Activated CD4-positive, CD25-positive, alpha-beta regulatory T cell treated with anti-CD3 and anti-CD28 coated beads, Interleukin-2, amount 50 U/mL, for 24 hours (primary cell): Measurements from ENCODE around the gene HSPD1.
"Not testable (repeated sequence)": the region's sequence is repeated elsewhere in the genome, so short reads cannot be mapped to it uniquely, and the experiment has no call there.

Source experiments
- ATAC-seq, 2 donors: fragments of 150-1000 bp; cut with Tn5 transposase; one replicate each; pipeline ENCODE4 v1.10.0; 2021; ENCODE audit warnings: mild to moderate bottlenecking in 1 of 2, moderate library complexity in 1 of 2

HSPD1 gene

DNA sequence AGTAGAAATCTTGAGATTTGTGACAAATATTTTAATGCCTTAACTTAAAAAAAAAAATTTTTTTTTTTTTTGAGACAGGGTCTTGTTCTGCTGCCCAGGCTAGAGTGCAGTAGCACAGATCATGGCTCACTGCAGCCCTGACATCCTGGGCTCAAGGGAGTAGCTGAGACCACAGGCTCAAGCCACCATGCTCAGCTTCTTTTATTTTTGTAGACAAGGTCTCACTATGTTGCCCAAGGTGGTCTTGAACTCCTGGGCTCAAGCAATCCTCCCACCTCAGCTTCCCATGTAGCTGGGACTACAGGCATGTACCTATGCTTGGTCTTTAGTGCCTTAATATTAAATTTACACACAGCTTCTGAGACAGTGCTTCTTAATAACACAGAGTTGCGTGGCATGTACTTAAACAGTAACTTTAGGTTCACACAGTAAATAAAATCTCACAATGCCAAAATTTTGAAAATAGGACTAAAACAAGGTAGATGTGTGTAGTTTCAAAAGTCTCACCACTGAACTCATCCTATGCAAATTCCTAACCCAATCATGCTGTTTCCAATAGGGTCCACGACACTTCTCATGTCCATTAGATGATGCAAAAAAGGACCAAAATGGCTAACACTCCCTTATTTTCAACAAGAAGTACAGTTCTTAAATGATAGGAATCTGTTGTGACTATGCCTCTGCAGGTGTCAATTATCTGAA, 4.1 kb downstream of the HSPD1 start:
- no peak for ATAC-seq

DNA sequence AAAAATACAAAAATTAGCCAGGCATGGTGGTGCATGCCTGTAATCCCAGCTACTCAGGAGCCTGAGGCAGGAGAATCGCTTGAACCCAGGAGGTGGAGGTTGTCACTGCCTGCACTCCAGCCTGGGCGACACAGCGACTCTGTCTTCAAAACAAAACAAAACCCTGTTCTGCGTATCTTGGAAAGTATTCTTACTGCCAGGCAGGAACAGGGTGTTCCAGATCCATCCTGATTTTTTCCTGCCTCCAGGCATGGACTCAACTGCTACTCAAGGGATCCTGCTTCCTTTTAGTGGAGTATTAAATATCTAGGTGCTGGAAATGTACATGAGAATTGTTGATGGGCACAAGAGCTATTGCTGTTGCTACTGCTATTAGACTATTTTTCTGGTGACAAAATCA, 12.3 kb downstream of the HSPD1 start:
- ATAC-seq: no peak

DNA sequence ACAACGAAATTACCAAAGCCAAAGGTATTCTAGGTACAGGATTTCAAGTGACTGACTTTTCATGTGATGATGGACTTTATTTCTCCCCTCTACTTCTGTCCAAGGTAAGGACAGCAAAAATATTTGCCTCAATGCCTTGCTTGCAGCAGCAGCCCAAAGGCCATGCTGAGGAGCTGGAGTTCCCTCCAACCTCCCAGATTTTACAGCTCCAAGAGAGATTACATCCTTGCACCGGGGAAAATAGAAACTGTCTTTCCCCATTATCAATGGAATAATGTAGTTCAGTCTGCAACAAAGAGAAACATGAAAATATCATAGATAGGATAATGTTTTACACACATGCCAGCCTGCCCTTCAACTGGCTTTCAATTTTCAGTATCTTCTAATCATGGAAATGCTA, 13.5 kb downstream of the HSPD1 start:
- ATAC-seq: no peak

DNA sequence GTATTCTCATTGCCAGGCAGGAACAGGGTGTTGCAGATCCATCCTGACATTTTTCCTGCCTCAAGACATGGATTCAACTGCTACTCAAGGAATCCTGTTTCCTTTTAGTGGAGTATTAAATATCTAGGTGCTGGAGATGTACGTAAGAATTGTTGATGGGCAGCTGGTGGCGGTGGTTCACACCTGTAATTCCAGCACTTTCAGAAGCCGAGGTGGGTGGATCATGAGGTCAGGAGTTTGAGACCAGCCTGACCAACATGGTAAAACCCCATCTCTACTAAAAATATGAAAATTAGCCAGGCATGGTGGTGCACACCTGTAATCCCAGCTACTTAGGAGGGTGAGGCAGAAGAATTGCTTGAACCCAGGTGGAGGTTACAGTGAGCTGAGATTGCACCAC, 15.4 kb downstream of the HSPD1 start:
- ATAC-seq: not testable (repeated sequence)

DNA sequence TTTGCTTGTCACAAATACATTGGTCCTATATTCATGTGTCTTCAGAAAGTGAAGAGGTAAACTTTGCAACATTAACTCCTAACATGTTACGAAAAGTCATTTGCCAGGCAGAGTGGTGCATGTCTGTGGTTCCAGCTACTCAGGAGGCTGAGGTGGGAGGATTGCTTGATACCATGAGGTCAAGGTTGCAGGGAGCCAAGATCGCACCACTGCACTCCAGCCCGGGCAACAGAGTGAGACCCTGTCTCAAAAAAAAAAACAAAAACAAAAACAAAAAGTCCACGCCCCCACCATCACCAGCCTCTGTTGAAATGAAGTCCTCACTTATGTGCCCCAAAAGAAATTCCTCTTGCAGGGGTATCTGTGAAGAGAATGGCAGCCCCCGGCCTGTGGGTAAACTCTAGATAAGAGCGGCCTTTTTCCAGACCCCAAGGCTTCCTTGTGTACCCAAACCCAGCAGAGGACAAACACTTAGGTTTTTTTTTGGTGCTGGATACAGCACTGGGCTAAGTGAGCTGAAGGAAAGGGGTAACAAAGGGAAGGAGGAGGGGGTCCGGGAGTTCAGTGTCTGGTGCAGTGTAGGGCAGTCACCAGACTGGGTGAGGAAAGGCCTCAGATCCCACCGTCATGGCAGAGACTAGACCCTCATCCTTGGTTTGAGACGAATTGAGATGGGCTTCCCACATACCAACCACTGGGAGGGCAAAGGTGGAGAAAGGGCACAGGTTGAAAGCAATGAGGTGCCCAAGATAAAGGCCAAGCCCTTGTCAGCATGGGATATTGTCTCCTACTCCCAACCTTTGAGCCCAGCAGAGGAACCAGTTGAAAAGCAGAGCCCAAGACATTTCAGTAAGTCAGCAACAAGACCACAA, 19.2 kb downstream of the HSPD1 start:
- no peak for ATAC-seq

DNA sequence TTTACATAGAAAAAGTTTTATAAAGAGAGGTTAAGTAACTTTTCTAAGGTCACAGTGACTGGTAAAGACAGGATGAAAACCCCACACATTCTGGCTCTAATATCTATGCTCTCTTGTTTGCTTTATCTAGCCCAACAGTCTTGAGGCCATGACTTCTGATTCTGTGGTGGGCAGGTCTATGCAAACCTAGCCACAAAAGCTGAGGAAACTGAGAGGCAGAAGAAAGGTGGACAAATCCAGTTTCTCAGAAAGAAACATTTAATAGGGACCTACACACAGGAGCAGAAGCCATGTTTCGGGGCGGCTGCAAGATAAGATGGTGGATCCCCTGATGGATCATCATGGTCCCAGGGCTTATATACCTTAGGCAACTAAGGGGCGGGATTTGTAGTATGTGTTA, 21.8 kb downstream of the HSPD1 start:
- ATAC-seq: no peak

DNA sequence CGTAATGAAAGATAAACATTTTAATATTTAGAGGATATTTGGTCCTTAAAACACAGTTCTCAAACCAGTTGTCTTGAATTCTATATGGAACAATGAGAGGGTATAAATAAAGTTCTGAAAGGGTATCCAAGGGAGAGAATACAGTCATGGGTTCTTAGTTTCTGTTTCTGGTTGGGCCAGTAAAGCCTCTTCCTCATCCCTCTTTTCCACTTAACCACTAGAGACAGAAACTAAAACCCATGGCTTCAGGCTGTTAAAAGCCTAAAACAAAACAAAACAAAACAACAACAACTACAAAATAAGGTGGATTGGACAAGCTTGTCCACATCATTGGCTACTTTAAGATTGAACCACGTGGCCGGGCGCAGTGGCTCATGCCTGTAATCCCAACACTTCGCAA, 27.5 kb downstream of the HSPD1 start:
- no peak for ATAC-seq

DNA sequence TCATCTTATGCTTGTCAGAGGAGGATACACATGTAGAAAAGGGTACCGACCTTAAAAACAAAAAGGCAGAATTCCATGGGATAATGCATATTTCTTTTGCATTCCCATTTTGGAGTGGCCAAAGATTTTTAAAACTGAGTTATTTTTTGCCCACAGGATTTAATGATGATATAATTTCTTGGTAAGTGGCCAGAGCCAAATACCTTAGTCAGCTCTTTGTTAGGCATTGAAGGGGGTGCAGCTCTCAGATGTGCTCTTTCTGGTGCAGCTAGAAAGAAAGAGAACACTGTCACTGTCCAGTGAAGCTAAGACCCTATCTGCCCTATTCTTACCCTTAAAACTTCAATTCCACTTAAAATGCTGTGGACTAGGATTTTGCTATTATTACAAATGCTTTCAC, 35.5 kb downstream of the HSPD1 start:
- no peak for ATAC-seq

DNA sequence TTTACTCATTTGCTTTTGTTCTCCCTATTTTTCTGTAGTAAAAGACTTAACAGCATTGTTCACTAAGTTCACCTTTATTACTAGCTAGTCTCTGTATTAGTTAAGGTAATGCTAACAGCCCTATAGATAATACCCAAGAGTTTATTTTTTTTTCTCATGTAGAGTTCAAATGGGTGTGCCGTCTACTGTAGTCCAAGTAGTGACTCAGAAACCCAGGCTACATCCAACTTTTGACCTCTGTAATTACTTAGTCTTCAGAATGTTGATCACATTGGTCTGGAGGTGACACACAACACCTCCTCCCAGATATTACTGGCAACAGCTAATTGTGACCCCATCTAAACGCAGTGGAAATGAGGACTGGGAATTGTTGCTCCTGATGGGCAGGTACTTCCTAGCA, 38.6 kb downstream of the HSPD1 start:
- no peak for ATAC-seq

DNA sequence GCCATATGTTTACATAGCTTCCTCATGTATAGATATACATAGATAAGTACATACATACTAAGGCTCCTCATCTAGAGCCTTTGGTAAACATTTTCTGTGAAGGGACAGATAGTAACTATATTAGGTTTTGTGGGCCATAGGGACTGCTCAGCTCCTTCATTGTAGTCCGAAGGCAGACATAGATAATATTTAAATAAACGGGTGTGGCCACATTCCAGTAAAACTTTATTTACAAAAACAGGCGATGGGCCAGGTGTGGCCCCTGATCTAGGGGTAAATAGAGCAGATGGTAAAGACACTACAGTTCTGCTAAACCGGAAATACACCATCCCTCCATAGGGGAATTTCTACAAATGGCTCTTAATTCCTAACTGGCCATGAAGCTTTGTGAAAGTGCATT, 39.0 kb downstream of the HSPD1 start:
- ATAC-seq: no peak

DNA sequence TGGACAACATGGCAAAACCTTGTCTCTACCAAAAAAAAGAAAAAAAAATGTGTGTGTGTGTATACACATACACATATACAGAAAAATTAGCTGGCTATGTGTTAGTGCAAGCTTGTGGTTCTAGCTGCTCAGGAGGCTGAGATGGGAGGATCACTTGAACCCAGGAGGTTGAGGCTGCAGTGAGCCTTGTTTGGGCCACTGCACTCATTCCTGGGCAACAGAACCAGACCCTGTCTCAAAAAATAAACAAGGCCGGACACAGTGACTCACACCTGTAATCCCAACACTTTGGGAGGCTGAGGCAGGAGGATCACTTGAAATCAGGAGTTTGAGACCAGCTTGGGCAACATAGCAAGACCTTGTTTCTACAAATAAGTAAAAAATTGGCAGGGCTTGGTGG, 44.2 kb downstream of the HSPD1 start:
- ATAC-seq: no peak

DNA sequence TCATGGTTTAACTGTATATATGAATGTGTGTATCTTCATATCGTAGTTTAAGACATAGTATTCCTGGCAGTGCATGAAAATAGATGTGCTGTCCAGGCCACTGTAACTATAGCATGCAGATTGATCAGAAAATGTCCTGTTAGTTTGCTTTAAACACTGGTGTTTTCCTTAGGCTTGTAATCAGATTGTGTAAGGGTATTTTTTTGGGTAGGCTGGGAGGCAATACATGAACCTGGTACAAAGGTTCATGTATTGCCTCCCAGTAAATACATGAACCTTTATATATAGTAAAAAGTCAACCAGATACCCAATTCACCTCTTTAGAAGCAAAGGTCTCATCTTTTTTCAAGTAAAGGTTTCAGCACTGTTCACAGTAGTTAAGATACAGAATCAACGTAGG, 44.7 kb downstream of the HSPD1 start:
- ATAC-seq: no peak

DNA sequence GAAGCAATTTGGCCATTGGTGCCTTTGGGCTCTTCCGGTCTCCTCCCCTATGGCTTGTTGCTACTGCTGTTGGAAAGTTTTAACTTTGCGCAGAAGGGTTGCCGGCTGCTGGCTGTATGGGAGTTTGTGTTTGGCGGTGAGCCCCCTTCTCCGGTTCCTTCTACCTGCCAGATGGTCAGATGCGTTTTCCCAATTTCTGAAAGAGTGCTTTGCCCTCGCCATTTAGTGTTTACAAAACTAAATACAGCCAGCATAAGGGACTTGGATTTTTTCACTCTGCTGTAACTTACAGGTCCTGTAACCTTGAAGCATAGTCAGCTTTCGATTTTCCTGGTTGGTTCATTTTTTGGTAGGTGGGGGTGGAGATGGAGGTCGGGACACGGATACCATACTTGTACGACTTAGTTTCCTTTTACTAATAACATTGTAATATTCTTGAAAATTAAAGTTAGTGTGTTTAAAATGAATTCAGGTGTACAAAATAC, 45.7 kb downstream of the HSPD1 start:
- ATAC-seq: no peak

DNA sequence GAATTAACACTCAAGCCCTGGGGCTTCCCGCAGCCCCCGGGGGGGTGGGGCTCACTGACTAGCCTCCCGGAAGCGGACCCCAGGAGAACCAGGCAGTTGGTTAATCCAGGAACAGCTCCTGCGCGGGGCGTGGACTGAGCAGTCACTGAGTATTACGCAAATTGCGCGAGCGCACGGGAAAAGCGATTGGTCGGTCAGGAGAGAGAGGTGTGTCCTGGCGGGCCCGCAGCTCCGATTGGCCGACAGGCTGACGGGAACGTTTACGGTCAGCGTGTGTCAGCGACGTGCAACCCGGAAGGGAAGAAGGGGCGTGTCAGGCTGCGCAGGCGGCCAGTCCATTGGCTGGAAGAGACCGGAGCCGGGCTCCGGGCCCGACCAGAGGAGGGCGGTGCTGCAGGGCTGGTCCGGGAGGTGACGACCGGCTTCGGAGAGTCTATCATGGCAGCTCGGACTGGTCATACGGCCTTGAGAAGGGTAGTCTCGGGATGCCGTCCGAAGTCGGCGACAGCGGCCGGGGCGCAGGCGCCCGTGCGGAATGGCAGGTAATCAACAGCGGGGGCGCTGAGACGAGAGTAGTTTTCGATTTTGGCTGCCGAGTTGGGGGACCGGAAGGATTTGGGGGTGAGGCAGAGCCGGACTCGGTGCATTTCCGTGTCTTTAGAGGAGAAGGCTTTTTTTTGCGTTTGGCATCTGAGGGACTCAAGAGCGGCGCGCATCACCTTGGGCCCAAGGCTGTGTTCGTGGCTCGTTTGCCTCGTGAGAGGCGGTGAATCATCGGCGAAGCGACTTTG, 46.3 kb downstream of the HSPD1 start, which contains the start of gene COQ10B:
Gene COQ10B (plus strand): TSS at position 430 of the 791 bp plus-strand sequence. CDS start 9 bp downstream, at position 439.
- peak; percentile 92 for ATAC-seq

DNA sequence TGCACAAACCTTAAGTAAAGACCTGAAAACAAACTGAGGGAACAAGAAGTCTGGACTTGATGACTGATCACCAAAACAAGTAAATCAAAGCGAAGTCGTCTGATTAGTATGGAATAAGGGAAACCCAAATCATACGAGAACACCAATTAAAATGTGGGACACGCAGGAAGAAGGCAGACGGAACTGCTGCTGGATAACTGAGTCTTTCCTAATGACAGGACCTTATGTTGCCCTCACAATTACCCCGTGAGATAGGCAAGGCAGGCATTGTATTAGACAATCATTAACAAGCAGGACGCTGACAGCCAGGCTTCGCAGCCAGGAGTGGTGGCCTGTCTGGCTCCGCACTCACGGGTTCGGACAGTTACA, 46.9 kb downstream of the HSPD1 start:
- ATAC-seq: no peak

DNA sequence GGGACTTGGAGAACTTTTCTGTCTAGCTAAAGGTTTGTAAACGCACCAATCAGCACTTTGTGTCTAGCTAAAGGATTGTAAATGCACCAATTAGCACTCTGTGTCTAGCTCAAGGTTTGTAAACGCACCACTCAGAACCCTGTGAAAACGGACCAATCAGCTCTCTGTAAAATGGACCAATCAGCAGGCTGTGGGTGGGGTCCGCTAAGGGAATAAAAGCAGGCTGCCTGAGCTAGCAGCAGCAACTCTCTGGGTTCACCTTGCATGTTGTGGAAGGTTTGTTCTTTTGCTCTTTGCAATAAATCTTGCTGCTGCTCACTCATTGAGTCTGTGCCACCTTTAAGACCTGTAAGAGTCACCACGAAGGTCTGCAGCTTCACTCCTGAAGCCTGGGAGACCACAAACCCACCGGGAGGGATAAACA, 48.7 kb downstream of the HSPD1 start:
- not testable (repeated sequence) for ATAC-seq

DNA sequence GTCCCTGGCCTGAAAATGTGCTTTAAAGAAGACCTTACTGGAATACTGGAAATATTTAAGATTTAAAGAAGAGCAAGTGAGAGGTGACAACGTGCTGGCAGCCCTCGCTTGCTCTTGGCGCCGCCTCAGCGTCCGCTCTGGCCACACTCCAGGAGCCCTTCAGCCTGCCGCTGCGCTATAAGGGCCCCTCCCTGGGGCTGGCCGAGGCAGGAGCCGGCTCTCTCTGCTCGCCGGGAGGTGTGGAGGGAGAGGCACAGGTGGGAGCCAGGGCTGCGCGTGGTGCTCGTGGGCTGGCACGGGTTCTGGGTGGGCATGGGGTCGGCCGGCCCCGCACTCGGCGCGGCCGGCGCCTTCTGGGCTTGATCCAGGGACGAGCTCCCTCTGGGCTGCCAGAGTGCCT, 49.2 kb downstream of the HSPD1 start:
- no peak for ATAC-seq

DNA sequence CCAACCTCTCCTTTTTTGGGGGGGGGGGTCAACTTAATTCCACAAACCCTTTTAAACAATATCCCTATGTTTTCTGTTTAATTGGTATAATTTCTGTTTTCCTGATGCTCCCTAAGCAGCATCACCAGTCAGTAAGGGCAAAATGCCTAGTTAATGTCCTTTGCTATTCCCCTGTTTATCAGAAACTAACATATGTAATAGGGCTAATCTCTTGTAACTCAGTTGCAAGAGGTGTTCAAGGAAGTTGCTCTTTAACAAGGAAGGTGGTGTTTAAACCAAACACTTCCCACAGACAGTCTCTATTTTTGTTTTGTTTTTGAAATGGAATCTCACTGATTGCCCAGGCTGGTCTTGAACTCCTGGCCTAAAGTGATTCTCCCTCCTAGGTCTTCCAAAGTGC, 52.8 kb downstream of the HSPD1 start:
- no peak for ATAC-seq

DNA sequence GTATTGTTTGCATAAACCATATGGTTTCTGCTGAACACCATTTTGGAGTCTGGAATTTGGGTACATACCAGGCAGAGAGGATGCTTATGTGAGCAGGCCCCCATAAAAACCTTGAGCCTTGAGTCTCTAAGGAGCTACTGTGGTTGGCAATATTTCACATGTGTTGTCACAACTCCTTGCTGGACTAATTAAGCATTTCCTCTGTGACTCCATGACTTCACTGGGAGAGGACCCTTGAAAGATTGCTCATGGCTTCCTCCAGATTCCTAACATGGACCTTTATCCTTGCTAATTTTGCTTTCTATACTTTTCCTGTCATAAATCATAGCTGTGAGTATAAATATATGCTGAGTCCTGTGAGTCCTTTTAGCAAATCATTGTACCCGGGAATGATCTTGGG, 53.9 kb downstream of the HSPD1 start:
- no peak for ATAC-seq

DNA sequence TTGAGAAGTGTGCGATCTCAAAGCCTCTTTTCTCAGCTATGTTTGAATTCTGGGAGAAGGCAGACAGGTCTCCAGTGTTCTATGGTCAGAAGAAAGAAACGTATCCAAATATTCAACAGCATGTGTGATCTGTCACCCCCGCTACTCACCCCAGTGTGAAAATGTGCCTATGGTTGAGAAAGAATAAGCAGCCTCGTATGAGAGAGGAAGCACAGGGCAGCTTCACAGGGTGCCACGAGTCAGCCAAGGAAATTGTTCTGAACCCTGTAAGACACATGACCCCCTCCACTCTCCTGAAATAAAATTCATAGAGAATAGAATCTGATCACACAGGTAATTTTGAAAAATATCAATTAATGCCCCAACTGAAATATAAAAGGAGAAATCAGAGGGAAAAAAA, 56.8 kb downstream of the HSPD1 start:
- no peak for ATAC-seq

DNA sequence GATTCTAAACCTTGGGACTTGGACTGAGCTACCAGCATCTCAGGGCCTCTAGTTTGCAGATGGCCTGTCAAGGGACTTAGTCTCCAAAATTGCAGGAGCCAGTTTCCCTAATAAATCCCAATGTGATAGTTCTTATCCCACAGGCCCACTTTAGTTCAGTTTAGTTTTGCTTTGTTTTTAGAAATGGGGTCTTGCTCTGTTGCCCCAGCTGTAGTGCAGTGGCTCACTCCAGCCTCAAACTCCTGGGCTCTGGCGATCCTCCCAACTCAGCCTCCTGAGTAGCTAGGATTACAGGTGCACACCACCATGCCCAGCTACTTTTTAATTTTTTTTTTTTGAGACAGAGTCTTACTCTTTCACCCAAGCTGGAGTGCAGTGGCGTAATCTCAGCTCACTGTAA, 62.3 kb downstream of the HSPD1 start:
- ATAC-seq: no peak
